Measurements from ENCODE around the gene MUC4. TPM values are rescaled to one million over a fixed set of nuclear protein-coding genes. Genes with fewer than 3 reads are reported as not detected.
A peak's percentile ranks its signal among the peaks of the same experiment; 100 is the strongest.

MUC4 gene
- polyA plus RNA-seq, 1 of the 3 experiments (the other 2 are of a cell fraction), result 0.07 TPM

DNA sequence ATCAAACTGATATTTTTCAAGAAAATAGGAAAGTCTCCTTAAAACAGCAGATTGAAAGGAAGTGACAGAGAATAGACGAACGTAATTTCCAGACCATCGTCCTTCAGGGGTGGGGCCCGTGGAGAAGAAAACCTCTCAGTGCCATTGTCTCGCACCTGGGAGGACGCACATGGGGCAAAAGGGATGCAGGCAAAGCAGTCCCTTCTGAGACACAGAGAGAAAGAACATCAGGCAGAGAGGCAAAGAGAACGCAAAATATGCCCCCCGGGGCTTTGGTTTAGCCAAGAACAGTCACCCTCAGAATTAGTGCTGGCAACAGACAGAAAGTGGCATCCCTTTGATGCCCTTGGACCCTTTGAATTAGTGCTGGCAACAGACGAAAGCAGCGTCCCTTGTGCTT lies 53.9 kb downstream of the MUC4 start:
- Histone ChIP-seq H3K79me2 (ENCODE audit: insufficient read depth) (no peaks in the 10 kb centered on the region), H3K9me3 (no peaks in the 10 kb centered on the region), H4K20me1 (ENCODE audit: insufficient read depth) (no peaks in the 10 kb centered on the region), H3K4me2 (no peak overlapping the region), H3K27ac (ENCODE audit: low read depth in 2 of 2, low read length in 1 of 2) (no peak overlapping the region), H3F3A (replicated peaks; ENCODE audit: insufficient read depth) (no peaks in the 10 kb centered on the region), H3K9me2 (no peaks in the 10 kb centered on the region), H3K9ac (no peak overlapping the region), H3K4me1 (ENCODE audit: control insufficient read depth in 1 of 2, insufficient read depth in 2 of 2, low read depth in 1 of 2, low read length in 1 of 2) (peaks cover 0 to 13% of the 10 kb centered on the region in 2 experiments; a peak in 1 of 4 replicates), H3K4me3 (ENCODE audit: low read depth in 2 of 2, low read length in 1 of 2) (no peak overlapping the region), H3K27me3 (ENCODE audit: insufficient read depth) (peaks cover 46% of the 10 kb centered on the region), H3K36me3 (replicated peaks in 1 of 2; ENCODE audit: control insufficient read depth in 1 of 2, insufficient read depth in 2 of 2, low read length in 1 of 2) (no peaks in the 10 kb centered on the region), H2AFZ (ENCODE audit: low read depth) (no peak overlapping the region)
- WGBS (ENCODE audit: low lambda C conversion rate), result 56% methylated on average over 10 of the region's 10 CpGs
- DNase-seq, result peak; percentile 25
- ChIA-PET CTCF (interaction anchor here (1.5 kb wide), 1 partner anchor 19 kb away, joined by 4 read pairs; no protein-coding TSS in a partner anchor), POLR2A (no interaction called here)
- TF ChIP-seq MEF2A (IDR thresholded peaks at IDR 0.05; ENCODE audit: borderline replicate concordance, low read depth), result no peak
- no peak for TF ChIP-seq JUND (IDR thresholded peaks at IDR 0.05)
- no peak for TF ChIP-seq YY1 (IDR thresholded peaks at IDR 0.05; ENCODE audit: low read depth)
- TF ChIP-seq EZH2phosphoT487 (IDR thresholded peaks at IDR 0.05; ENCODE audit: borderline replicate concordance, low read depth), result no peak
- TF ChIP-seq EP300 (IDR thresholded peaks at IDR 0.05; ENCODE audit: borderline replicate concordance in 1 of 2, low read depth in 1 of 2, low read length in 1 of 2), result no peak
- TF ChIP-seq ZBTB33 (IDR thresholded peaks at IDR 0.05; ENCODE audit: borderline replicate concordance, low read depth), result no peak
- TF ChIP-seq SIN3A (IDR thresholded peaks at IDR 0.05; ENCODE audit: borderline replicate concordance, low read depth, low read length), result no peak
- no peak for TF ChIP-seq RAD21 (IDR thresholded peaks at IDR 0.05; ENCODE audit: low read length)
- TF ChIP-seq TCF12 (IDR thresholded peaks at IDR 0.05), result no peak
- TF ChIP-seq RFX5 (IDR thresholded peaks at IDR 0.05; ENCODE audit: low read length), result no peak
- TF ChIP-seq, protein P1, sequence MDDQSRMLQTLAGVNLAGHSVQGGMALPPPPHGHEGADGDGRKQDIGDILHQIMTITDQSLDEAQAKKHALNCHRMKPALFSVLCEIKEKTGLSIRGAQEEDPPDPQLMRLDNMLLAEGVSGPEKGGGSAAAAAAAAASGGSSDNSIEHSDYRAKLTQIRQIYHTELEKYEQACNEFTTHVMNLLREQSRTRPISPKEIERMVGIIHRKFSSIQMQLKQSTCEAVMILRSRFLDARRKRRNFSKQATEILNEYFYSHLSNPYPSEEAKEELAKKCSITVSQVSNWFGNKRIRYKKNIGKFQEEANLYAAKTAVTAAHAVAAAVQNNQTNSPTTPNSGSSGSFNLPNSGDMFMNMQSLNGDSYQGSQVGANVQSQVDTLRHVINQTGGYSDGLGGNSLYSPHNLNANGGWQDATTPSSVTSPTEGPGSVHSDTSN (IDR thresholded peaks at IDR 0.05), result no peak
- TF ChIP-seq NFIC (IDR thresholded peaks at IDR 0.05; ENCODE audit: borderline replicate concordance), result no peak
- TF ChIP-seq SMC3 (IDR thresholded peaks at IDR 0.05; ENCODE audit: low read depth, low read length), result no peak
- no peak for TF ChIP-seq NRF1 (IDR thresholded peaks at IDR 0.05; ENCODE audit: low read depth, low read length)
- TF ChIP-seq RCOR1 (IDR thresholded peaks at IDR 0.05; ENCODE audit: low read length), result no peak
- TF ChIP-seq, protein P2, sequence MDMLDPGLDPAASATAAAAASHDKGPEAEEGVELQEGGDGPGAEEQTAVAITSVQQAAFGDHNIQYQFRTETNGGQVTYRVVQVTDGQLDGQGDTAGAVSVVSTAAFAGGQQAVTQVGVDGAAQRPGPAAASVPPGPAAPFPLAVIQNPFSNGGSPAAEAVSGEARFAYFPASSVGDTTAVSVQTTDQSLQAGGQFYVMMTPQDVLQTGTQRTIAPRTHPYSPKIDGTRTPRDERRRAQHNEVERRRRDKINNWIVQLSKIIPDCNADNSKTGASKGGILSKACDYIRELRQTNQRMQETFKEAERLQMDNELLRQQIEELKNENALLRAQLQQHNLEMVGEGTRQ (IDR thresholded peaks at IDR 0.05; ENCODE audit: borderline replicate concordance, low read depth, low read length), result no peak
